HG03521 (cell line): ENCODE data around the gene FSD1.
A peak's percentile ranks its signal among the peaks of the same experiment; 100 is the strongest.
"Not testable (repeated sequence)": the region's sequence is repeated elsewhere in the genome, so short reads cannot be mapped to it uniquely, and the experiment has no call there.

Experiments used
- ATAC-seq: cut with Tn5 transposase; IDR thresholded peaks from one replicate; pipeline ENCODE4 v1.9.1; 2021; ENCODE audit warnings: mild to moderate bottlenecking, moderate library complexity; ENCODE audit not compliant: unreplicated experiment

Gene FSD1

GRCh38 chr19:4342314-4342614, 37.9 kb downstream of the FSD1 start:
- no peak for ATAC-seq

GRCh38 chr19:4342615-4343369, 38.4 kb downstream of the FSD1 start:
- peak; percentile 79 for ATAC-seq

- peak; percentile 53 for ATAC-seq
These were observed 39.2 kb downstream of the FSD1 start, which contains the start of gene MPND for GRCh38 chr19:4343370-4344307. TSS of gene MPND (plus strand) at chr19:4343562. CDS start at chr19:4343594, 32 bp downstream.

- no peak for ATAC-seq
These were observed 41.1 kb downstream of the FSD1 start for GRCh38 chr19:4345342-4346019.

GRCh38 chr19:4346020-4346383, 41.6 kb downstream of the FSD1 start:
- no peak for ATAC-seq

GRCh38 chr19:4347521-4347920, 43.1 kb downstream of the FSD1 start:
- no peak for ATAC-seq

GRCh38 chr19:4349225-4349624, 44.8 kb downstream of the FSD1 start:
- ATAC-seq: not testable (repeated sequence)

GRCh38 chr19:4350111-4350510, 45.7 kb downstream of the FSD1 start:
- no peak for ATAC-seq

- no peak for ATAC-seq
These were observed 46.3 kb downstream of the FSD1 start for GRCh38 chr19:4350726-4351125.

- ATAC-seq: no peak
These were observed 48.3 kb downstream of the FSD1 start for GRCh38 chr19:4352701-4353121.

- no peak for ATAC-seq
These were observed 49.9 kb downstream of the FSD1 start for GRCh38 chr19:4354282-4354681.

- ATAC-seq: no peak
These were observed 50.5 kb downstream of the FSD1 start for GRCh38 chr19:4354897-4355296.

- no peak for ATAC-seq
These were observed 52.8 kb downstream of the FSD1 start for GRCh38 chr19:4357095-4357797.

GRCh38 chr19:4357921-4358326, 53.5 kb downstream of the FSD1 start:
- ATAC-seq: no peak

GRCh38 chr19:4358709-4359626, 54.6 kb downstream of the FSD1 start:
- ATAC-seq: no peak

GRCh38 chr19:4359627-4360000, 55.2 kb downstream of the FSD1 start:
- ATAC-seq: no peak

- ATAC-seq: no peak
These were observed 55.7 kb downstream of the FSD1 start for GRCh38 chr19:4360081-4360569.

- ATAC-seq: no peak
These were observed 56.3 kb downstream of the FSD1 start for GRCh38 chr19:4360641-4361151.
